G401.6 (cell line): Measurements from ENCODE around the gene STXBP2.

Source experiments
- FAIRE-seq: peaks from 2 replicates; lab custom pipeline; 2012; peaks lifted over from hg19 to GRCh38; lab: Jason Lieb, UNC

Gene STXBP2

DNA sequence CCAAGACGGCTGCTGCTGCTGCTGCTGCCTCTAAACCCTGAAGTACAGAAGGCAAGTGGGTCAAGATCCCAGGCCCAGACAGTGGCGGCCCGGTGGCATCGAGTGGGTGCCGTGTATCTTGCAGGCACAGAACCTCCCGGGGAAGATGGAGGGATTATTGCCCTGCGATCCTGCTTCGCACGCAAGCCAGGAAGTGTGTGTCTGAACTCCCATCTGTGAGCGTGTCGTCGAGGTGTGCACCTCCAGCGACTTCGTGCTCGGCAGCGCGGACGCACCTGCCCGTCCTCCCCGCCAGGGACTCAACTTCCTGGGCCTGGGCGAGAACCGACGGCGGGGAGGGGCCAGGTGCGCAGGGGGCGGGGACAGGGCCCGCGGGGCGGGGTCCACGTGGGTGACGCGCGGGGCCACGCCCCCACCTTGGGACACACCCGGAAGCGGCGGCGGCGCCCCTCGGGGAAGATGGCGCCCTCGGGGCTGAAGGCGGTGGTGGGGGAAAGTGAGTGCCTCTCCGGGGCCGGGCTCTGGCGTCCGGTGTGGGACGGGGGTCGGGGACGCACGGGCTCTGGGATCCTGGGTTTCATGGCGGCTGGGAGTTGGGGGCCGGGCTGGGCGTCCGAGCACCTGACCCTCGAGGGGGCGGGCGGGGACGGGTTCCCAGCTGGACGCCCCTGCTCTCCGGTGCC lies at the start of gene STXBP2:
STXBP2 (plus strand) TSS at position 420 of the 683 bp plus-strand sequence; CDS start at position 460, 40 bp downstream.
- no peak for FAIRE-seq

DNA sequence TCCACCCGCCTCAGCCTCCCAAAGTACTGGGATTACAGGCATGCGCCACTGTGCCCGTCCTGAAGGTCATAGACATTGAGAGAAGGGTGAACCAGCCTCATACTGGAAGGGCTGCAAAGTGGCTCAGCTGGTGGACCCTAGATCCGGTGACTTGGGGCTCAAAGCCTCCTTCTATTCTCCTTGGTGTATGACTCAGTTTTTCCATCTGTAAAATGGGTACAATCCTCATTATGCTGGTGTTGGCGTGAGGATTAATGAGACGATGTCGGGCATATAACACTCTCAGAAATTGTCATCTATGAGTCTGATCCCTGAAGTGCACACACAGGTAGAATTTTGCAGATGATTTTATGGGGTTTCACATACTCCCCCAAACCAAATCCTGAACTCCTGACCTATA lies 47.1 kb upstream of the STXBP2 start:
- no peak for FAIRE-seq

DNA sequence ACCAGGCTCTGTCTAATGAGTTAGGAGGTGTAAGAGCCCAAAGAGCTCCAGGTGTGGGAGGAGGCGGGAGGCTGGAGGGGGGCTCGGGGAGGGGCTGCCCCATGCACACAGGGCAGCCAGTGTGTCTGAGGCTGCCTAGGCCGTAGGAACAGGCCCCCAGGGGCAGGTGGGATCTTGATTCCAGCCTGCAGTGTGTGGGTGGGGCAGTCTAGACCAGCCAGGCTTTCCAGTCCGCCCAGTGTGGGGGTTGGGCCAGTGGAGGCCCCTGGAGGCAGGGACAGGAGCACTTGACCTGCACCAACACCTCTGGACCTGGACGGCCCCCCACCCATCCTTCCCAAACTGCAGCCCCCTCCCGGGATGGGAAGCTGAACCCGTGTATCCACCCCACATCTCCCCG lies 46.7 kb upstream of the STXBP2 start:
- FAIRE-seq = no peak

DNA sequence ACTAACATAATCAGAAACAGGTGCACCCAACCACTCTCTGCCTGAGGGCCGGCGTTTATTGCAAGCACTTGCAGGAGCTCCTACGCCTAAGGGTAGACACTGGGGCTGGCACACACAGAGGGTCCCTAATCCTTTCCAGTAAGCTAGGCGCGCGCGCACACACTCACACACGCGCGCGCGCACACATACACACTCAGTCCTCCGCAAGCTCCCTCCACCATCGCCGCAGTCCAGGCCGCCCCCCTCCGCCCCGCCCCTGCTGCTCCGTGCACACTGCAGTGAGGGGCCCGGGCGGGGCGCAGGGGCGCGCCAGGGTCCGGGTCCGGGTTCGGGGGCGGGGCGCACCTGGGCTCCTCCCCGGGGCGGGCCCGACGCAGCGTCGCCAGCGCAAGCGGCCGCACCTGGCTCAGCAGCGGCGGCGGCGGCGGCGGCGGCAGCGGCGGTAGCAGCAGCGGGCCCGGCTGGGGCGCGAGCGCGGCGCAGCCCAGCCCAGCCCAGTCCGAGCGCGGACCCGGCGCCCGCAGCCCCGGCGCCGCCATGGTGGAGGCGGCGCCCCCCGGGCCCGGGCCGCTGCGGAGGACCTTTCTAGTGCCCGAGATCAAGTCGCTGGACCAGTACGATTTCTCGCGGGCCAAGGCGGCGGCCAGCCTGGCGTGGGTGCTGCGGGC lies 41.3 kb upstream of the STXBP2 start, which contains the start of gene CAMSAP3:
CAMSAP3 (plus strand) TSS at position 398 of the 668 bp plus-strand sequence; CDS start at position 538, 140 bp downstream.
- FAIRE-seq = no peak

DNA sequence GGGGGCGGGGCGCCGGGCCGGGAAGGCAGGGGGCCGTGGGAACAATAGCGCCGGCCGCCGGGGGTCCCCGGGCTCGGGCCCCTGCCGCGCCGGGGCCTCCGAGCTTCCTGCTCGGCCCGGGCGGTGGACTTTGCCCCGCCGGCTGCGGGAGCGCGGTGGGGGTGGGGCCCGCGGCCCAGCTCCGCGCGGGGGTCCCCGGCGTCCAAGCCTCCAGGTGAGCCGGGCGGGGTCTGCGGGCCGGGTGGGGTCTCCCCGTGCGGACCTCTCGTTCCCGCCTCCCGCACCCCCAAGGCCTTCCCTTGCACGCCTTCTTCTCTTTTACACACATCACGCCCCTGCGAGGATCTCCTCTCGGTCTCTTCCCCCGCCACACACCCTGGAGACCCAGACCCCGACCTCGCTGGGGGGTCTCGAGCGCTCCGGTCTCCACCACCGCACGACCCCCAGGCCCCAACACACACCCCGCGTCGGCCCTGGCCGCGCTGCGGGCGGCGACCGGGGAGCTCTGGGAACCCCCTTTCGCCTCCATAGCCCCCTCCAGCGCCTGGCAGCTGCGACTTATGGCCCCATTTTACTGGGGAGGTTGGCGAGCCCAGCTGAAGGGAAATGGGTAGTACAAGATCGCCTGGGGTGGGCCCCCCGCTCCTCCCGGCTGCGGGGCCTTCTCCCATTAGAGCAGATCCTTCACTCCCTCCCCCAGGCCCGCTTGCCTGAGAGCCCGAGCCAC lies 40.5 kb upstream of the STXBP2 start:
- no peak for FAIRE-seq

DNA sequence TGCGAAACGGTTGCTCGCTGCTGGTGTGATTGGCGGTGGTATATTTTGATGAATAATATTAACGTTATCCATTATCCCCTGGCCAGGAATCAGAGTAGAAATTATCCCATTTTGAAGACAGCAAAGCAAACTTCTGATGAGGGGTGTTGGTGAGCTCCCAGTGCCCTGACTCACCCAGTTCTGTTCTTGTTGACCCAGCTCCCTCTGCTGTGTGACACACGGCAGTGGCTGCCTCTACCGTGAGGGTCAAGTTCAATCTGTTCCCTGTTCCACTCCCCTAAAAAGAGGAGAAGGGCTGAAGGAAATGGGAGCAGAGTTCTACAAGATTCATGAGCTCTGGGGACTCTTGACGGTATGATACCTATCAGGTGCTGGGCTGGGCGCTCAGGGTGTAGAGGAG lies 39.2 kb upstream of the STXBP2 start:
- no peak for FAIRE-seq

DNA sequence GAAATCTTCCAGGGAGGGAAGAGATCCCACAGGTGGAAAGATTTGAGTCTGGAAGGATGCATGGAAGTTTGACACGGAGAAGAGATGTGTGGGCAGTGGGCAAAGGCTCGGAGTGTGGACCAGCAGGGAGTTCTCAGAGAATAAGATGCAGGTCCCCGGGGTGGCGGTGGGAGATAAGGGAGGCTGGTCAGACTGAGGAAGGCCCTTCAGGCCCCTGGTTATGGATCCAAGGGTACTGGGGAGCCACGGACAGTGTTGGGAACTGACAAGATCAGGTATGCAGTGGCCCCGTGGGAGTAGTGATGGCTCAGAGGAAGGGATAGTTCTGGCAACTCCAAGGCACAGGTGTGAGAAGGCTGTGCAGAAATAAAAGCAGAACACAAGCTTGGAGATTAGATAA lies 38.7 kb upstream of the STXBP2 start:
- FAIRE-seq = no peak

DNA sequence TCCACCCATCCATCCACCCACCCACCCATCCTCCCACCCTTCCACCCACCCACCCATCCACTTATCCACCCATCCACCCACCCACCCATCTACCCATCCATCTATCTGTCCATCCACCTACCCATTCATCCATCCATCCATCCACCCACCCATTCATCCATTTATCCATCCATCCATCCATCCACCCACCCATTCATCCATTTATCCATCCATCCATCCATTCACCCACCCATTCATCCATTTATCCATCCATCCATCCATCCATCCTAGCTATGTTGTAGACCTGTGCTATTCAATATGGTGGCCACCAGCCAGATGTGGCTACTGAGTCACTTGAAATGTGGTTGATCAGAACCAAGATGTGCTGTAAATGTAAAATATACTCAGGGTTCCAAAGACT lies 36.2 kb upstream of the STXBP2 start:
- FAIRE-seq = no peak

DNA sequence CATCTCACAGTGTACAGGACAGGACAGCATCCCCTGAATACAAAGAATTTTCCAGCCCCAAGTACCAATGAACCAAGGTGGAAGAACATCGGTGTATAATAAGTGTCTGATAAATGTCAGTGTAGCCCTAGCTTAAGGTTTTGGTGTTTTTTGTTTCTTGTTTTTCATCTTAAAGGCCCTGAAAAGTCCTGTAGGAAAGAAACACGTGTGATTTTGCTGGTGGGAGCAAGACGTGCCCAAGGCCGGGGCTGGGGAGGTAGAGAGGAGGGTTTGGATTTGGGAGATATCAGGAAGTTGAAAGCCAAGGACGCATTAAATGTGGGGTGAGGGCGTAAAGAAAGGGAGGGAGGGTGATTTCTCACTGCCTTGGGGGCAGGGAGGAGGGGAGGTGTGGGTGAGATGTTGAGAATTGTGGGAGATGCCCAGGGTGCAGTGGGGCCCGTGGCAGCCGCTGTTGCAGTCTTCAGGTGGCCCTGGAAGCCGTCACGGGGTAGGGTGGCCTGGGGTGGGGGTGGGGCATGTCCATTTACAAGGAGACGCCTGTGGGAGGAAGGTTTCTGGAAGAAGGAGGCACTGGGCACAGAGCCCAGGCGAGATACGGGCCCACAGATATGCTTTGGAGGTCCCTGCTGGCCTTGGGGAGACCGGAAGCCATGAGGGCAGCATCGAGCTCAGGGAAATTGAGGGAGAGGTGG lies 34.5 kb upstream of the STXBP2 start:
- no peak for FAIRE-seq

DNA sequence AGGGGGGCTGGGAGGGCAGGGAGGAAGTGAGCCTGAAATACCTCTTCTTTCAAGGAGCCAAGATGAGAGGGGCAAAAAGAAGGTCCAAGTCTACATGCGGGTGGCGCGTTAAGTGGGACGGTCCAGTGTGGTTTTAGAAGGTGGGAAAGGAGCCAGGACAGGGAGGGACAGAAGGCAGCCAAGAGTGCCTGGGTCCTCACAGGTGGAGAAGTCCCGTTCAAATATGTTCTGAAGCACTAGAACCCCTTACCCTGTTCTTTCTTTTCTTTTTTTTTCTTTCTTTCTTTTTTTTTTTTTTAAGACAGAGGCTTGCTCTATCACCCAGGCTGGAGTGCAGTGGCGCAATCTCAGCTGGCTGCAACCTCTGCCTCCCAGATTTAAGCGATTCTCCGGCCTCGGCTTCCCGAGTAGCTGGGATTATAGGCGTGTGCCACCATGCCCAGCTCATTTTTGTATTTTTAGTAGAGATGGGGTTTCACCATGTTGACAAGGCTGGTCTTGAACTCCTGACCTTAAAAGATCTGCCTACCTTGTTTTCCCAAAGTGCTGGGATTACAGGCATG lies 33.9 kb upstream of the STXBP2 start:
- FAIRE-seq = no peak

DNA sequence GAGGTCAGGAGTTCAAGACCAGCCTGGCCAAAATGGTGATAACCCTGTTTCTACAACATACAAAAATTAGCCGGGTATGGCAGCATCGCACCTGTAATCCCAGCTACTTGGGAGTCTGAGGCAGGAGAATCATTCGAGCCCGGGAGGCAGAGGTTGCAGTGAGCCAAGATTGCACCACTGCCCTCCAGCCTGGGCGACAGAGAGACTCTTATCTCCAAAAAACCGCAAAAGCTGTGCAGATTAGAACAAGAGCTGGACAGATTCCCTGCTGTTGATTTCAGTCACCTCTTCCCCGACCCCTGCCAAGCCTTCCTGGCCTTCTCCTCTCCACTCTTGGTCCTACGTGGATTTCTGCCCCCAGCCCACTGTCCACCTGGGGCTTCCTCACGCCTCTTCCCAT lies 33.0 kb upstream of the STXBP2 start:
- no peak for FAIRE-seq

DNA sequence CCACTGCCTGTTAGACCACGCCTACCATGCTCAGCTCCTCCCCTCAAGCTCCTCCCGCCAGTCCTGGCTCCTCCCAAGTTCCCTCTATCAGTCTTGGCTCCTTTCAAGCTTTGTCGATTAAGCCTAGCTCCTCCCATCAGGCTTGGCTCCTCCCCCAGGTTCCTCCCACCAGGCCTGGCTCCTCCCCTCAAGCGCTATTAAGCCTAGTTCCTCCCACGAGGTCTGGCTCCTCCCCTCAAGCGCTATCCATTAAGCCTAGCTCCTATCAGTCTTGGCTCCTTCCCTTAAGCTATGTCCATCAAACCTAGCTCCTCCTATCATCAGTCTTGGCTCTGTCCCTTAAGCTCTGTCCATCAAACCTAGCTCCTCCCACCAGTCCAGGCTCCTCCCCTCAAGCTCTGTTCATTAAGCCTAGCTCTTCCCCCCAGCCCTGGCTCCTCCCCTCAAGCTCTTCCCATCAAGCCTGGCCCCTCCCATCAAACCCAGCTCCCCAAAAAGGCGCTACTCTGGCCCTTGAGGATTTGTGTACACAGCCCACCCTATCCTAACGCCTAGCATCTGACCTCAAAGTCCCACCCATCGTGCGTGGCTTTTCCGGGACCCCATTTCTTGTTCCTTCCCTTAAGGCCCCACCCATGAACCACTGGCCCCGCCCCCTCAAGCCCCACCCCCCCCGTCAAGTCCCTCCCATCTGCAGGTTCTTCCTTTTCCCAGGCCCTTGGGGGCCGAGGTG lies 31.3 kb upstream of the STXBP2 start:
- peak; percentile 47 for FAIRE-seq

DNA sequence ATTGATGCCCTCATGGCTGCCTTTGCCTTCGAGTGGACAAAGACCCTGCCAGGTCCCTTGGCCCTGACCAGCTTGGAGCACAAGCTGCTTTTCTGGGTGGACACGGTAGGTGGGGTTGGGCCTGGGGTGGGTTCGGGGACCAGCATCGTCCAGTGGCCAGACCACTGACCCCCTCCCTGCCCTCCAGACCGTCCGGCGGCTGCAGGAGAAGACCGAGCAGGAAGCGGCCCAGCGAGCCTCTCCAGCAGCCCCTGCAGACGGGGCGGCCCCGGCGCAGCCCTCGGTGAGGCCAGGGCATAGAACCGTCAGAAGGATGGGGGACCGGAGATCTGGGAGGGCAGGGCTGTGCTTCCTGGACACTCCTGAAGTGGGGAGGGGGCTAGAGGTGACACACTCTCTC lies 30.6 kb upstream of the STXBP2 start:
- FAIRE-seq = no peak

DNA sequence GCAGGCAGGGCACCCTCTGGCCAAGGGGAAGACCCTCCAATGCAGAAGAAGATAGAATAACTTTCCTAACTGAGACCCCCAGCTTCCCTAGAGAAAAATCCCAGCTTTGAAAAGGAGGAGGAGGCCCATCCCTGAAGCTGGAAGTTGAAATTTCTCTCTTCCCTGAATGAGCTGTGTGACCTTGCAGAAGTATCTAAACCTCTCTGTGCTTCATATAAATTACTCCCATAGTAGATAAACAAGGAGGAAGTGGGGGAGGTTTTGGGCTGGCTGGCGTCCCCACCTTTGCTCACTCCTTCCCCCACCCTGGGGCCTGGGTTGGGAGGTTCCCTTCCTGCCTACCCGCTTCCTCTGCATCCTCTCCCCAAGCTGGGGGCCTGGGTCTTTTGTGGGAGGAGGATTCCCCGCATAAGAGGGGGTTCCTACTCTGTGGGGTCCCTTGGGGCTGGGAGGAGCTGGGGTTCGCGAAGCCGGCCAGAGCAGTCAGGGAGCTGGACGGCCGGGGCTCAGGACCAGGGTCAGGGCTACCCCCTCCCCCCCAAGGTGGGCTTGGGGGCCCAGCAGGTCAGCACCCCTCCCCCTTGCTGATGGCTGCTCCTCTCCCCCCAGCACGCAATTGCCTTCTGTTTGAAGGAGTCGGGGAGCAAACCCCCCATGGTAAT lies 29.6 kb upstream of the STXBP2 start:
- no peak for FAIRE-seq

DNA sequence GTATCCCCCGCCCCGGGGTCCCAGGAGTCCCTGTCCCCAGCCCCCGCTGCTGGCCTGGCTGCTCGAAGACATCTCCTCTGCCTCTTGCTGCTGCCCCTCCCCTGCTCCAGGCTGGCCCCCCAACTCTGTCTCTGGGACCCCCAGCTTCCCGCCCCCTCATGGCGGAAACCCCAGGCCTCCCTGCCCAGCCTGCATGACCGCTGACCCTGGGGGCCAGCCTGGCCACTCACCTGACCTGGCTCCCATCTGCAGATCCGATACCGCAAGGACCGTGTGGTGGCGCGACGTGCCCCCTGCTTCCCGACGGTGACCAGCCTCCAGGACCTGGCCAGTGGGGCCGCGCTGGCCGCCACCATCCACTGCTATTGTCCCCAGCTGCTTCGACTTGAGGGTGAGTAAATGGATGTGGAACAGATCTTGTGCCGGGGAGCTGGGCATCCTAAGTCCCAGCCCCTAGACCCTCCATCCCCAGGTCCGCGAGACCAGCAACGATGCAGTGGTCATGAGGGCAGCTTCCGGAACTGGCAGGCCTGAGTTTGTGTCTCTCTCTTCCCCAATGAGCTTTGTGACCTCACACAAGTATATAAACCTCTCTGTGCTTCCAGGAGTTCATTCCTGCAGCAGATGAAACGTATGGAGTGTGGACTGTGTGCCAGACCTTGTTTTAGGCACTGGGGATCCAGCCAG lies 28.9 kb upstream of the STXBP2 start:
- FAIRE-seq = no peak

DNA sequence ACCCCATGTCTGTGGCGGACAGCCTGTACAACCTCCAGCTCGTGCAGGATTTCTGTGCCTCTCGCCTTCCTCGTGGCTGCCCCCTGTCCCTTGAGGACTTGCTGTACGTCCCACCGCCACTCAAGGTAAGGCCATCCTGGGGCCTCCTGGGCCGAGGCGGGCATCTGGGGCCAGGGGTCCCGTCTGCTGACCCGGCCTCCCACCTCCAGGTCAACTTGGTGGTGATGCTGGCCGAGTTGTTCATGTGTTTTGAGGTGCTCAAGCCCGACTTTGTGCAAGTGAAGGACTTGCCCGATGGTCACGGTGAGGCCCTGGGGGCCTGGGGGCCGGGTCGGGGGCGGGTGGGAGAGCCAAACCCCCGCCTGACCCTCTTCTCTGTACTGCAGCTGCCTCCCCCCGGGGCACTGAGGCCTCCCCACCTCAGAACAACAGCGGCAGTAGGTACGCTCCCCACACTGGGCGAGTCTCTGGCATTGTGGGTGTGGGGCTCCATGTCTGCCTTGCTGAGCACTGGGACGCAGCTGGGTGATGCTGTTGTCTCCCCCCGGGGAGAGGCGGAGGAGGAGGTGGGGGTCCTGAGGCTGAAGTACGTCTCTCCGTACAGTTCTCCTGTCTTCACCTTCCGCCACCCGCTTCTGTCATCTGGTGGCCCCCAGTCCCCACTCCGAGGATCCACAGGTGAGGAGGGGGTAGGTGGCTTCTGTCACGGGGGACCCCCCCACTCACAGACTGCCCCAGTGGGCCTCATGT lies 26.2 kb upstream of the STXBP2 start:
- FAIRE-seq = no peak

DNA sequence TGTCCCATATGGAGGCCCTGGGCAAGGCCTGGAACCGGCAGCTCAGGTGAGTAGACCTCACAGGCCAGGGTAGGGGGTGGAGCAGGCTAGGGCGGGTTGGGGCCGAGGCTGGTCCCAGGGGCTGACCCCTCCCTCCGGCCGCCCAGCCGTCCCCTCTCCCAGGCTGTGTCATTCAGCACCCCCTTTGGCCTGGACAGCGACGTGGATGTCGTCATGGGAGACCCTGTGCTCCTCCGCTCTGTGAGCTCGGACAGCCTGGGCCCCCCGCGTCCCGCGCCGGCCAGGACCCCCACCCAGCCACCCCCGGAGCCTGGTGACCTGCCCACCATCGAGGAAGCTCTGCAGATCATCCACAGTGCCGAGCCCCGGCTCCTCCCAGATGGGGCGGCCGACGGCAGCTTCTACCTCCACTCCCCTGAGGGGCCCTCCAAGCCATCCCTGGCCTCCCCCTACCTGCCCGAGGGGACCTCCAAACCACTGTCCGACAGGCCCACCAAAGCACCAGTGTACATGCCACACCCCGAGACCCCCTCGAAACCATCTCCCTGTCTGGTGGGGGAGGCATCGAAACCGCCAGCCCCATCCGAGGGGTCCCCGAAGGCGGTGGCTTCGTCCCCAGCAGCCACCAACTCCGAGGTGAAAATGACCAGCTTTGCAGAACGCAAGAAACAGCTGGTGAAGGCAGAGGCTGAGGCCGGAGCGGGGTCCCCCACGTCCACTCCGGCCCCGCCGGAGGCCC lies 25.2 kb upstream of the STXBP2 start:
- FAIRE-seq = no peak

DNA sequence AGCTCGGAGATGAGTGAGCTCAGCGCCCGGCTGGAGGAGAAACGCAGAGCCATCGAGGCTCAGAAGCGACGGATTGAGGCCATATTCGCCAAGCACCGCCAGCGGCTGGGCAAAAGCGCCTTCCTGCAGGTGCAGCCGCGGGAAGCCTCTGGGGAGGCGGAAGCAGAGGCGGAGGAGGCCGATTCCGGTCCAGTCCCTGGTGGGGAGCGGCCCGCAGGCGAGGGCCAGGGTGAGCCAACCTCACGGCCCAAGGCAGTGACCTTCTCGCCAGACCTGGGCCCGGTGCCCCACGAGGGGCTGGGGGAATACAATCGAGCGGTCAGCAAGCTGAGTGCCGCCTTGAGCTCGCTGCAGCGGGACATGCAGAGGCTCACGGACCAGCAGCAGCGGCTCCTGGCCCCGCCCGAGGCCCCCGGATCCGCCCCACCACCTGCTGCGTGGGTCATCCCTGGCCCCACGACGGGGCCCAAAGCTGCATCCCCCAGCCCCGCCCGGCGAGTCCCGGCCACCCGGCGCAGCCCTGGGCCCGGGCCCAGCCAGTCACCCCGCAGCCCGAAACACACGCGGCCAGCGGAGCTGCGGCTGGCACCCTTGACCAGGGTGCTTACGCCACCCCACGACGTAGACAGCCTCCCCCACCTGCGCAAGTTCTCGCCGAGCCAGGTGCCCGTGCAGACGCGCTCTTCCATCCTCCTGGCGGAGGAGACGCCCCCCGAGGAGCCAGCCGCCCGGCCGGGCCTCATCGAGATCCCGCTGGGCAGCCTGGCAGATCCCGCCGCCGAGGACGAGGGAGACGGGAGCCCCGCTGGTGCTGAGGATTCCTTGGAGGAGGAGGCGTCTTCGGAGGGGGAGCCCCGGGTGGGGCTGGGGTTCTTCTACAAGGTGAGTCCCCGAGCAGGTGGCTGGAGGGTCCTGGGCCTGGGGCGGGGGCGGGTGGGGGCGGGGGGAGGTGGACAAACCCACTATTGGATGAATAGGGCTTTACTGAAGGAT lies 24.3 kb upstream of the STXBP2 start:
- no peak for FAIRE-seq
